Stimulated activated CD8-positive, alpha-beta memory T cell treated with anti-CD3 and anti-CD28 coated beads, Interleukin-2, amount 100 ng/mL, for 48 hours (primary cell): Measurements from ENCODE around the gene TSPOAP1.

Source experiments
- DNase-seq, 2 donors: peaks; one replicate each; pipeline ENCODE4 v3.0.0-alpha.2; 2020; ENCODE audit warnings: low read depth in 2 of 2

TSPOAP1 gene

DNA sequence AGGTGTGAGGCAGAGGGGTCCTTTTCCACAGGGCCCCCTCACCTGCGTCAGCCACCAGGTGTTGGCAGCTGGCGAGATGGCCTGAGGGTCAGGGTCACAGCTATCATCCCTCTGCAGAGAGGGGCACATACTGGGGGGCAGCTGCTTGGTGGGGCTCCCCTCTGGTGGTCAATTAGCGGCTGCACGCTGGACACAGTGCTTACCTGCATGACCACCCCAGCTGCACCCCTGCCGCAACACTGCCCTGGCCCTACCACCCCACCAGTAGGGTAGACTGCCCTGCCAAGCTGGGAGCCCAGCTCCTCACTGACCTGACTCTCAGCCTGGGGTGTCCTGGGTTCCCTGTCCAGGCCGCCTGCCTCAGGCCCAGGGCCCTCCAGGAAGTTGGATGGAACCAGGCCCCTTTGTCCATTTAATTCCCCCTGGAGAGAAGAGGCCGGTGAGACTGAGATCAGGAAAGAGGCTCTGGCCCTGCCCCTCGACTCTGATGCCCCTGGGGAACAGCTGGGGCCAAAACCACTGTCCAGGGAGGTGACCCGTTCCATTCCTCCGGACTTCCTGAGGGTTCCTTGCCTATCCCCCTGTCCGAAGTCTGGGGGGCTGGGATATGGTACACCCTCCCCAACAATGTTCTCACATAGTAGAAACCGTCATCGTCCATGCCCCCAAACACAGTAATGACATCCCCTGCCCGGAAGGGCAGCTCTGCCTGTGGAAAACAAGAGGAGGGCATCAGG lies 23.7 kb downstream of the TSPOAP1 start:
- DNase-seq = no peak

DNA sequence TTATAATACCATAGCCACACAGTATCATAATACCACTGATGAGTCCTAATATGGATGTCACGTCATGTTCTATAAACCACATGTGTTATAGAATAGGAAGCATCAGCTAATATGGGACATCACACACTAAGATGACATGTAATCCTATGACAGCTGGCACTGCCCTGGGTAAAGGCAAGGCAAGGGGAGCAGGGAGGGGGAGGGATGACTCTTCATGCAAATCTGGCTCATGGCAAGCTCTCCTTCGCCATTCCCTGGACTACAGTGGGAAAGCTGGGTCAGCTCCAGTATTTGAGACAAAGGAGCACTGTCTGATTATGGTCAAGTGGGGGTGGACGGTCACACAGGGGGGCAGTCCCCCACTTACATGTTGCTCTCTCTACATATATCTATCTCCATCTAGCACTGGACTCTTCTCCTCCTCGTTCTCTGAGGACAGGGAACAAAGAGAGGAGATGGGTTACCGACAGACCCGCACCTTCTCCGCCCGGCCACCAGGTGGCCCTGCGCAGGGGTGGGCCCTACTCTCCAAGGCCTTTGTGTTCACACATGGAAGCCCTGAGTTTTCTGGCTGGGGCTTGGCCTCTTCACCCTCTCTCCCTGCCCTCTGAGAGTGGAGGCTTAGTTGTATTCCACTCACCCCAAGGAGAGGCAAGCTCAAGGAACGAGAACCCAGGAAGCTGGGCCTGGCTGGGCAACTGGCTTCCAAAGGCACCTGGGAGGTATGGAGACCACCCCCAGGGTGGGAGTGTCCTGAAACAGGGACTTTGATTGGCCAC lies 24.4 kb downstream of the TSPOAP1 start:
- peak; percentile 42 to 54 for DNase-seq

DNA sequence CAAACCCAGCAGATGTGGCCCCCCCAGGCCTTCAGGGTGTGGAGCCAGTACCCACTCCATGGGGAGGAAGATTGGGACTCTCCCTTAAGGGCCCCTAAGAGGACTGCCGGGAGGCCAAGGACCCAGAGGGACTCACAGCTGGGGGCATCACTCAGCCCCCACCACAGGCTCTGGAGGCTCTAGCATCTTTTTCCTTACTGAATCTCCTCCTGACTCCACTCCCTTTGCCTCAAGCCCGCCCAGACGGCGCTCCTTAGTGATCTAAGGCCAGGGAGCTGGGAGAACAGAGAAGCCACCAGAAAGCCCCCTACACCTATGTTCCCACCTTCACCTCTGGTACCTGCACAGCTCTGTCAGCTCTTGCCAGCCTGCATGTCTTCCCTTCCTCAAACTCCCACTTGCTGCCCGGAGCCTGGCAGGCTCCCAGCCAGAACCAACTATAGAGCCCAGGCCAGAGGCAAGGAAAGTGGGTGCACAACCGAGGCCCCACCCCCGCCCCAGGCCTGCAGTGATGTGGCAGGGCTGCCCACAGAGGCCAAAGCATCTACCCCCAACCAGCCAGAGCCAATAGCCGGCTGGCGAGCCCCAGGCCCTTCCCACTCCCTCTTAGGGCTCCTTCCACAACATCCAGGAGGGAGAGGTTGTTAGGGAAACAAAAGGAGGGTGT lies 25.5 kb downstream of the TSPOAP1 start:
- DNase-seq = no peak

DNA sequence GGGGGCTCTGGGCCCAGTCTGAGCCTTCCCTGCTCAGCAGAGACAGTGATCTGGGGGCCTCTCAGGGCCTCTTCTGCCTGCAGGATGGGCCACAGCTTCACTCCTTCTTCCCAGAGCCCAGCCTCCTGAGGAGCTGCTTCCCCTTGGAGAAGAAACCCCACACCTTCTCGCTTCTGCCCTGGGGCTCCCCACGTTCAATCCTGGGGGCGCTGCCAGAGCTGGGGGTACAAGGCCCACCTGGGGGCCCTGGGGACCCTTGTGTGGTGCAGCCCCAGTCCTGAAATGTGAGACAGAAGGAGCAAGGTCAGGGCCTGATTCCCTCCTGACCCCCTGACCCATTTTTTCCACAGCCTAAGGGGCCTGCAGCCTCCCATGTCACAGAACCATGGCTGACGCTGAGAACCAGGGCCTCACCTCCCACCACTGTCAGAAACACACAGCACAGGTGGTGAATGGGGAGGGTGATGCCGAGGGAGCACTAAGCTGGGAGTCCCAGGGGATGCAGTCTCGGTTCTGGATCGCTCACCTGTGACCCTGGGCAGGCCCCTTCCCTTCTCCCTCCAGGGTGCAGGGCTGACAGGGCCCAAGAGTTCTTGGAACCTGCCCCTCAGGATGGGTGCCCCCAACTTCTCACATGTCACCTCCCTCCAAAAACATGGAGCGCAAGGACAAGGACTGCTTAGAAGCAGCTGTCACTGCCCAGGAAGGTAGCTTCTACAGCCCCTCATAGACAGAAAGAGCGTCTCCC lies 26.2 kb downstream of the TSPOAP1 start:
- no peak for DNase-seq

DNA sequence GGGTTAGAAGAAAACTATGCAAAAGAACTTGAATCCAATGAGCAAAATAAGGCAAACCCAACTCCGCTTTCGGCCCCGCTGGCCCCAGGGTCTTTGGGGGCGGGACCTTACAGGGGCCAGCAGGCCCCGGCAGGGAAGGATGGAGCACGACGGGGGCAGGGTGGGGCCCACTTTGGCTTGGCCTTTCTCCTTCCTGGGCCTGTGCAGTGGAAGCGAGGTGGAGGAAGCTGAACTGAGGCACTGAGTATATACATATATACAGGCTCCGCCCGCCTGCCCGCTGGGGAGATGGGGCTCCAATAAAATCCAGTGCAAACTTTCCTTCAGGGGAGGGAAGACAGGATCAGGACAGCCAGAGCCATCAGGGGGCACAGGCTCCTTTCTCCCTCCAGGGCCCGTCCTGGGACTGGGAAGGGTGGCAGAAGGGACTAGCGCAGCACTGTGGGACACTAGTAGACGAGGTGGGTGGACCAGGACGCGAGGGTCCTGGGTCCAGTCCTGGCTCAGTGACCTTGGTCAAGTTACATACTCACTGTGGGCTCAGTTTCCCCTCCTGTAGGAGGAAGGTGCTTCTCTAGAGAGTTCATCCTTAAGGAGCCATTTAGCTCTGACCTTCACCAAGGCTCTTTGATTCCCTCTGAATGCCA lies 27.0 kb downstream of the TSPOAP1 start:
- no peak for DNase-seq

DNA sequence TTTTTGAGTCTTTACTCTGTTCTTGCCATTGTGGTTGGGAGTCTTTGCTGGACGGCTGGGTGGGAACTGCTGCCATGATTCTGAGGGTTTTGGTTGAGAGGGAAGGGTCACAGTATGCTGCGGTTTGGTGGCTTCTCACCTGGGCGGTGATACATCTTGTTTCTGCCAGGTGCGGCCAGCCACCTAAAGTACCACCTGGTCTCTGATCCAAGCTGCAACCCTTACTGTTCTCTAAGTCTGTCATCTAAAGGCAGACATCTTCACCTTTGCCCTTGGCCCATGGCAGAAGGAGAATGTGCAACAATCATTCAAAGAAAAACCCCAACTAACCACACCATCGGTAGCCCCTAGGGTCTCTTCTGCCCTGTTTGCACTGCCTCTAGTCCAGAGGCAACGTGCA lies 28.3 kb downstream of the TSPOAP1 start:
- no peak for DNase-seq

DNA sequence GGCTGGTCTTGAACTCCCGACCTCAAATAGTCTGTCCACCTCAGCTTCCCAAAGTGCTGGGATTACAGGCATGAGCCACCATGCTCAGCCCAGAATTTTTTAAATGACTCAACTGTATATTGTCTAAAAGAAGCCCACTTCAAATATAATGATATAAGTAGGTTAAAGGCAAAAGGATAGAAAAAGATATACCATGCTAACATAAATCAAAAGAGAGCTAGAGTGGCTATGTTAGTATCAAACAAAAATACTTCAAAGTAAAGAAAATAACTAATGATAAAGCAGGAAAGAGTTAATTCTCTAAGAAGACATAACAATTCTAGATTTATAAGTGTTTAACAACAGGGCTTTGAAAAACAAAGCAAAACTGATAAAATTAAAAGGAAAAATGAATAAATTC lies 34.6 kb downstream of the TSPOAP1 start:
- no peak for DNase-seq

DNA sequence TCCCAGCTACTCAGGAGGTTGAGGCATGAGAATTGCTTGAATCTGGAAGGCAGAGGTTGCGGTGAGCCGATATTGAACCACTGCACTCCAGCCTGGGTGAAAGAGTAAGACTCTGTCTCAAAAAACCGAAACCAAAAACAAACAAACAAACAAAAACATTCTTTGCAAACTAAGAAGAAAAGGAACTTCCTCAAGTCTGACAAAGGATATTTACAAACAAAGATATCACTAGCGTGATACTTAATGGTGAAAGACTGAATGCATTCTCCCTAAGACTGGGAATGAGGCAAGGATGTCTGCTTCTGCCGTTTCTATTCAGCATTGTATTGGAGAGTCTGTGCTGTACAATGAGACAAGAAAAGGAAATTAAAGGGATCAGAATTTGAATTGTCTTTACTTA lies 37.3 kb downstream of the TSPOAP1 start:
- DNase-seq = no peak

DNA sequence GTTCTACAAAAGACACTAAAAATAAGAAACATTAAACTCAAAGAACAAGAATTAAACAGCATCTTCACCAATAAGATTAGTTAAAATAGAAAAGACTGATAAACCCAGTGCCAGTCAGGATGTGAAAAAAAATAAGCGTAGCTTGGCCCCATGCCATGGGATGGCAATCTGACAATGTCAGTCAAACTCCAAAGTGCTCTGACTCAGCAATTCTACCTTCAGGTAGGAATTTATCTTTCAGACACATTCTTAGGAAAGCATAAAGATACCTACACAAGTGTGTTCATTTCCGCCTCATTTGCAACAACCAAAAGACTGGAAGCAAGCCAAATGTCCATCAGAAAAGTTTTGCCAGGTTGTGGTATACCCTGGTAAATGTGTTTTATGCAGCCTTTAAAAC lies 38.7 kb downstream of the TSPOAP1 start:
- DNase-seq = no peak

DNA sequence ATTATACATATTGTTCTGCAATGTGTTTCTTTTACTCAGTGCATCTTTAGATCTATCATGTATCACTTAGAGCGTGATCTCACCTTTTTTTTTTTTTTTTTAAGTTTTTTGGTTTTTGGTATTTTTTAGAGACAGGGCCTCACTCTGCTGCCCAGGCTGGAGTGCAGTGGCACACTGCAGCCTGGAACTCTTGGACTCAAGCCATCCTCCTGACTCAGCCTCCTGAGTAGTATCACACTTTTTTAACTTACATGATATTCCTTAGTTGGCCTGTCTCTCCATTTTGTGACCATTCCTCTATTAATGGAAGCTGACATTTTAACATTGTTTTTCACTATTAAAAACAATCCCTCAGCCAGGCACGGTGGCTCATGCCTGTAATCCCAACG lies 43.2 kb downstream of the TSPOAP1 start:
- no peak for DNase-seq

DNA sequence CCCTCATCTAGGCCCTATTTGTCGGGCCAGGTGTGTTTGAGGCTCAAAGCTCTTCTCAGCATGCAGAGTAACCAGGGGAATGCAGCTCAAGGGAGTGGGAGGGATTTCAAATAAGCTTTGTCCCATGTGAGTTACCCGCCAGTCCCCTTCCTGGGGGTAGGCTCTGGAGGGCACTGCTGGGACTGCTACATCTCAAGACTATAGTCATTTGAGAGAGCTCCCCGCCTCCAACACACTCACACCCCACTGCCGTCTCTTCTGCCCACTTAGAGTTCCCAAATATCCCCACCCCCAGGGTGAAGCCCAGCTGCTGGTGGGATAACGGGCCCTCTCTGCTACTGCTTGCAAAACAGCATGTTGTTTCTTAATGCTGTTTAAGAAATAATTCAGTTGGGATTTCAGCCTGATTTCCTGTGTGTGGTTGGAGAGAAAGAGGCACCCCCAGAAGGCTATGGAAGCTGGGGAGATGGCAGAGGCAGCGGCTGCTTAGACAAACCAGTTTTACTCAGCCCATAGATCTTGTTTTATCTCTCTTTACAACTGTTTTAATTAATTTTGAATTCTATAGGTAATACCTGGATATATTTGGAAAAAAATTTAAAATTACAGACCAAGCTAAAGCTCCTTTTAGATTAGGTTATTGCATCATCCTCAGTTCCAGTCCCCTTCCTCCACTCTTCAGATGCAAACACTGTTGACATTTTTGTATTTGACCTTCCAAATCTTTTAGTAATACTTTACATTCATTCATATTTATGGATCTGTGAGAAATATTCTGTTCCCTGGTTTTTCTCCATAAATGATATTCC lies 43.8 kb downstream of the TSPOAP1 start:
- DNase-seq = no peak

DNA sequence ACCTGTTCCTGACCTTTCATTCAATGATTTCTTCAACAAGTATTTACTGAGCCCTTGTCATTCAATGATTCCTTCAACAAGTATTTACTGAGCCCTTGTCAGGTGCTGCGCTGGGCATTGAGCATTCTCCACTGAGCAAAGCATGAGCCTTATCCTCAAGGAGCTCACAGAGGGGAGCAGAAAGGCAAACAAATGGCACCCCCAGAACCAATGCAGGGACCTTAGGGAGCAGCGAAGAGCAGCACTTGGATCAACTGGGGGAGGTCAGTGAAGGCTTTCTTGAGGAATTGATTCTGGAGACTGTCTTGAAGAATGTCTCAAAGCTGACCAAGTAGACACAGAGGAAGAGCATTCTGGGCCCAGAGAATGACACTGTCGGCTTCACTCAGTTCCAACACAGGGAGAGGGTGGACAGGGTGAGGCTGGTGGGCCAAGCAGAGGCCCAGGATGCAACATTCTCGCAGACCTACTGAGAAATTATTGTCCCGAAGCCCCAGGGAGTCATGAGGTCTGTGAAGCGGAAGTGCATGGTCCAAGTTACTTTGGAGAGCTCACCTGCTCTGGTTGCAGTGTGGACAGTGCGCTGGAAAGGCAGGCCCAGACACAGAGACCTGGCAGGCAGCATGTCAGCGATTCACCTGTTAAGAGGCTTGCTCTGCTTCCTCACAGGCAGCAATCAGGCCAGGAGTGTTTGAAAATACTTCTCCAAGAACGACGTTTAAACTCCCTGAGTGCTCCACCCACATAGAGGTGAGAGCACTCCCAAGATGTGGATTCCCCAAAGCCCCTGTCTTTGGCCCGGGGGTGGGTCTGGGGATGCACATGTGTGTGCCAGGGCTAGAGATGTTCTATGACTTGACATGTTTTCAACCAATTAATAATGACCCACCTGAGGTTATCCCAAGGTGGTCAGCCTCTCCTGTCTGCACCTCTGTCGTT lies 44.7 kb downstream of the TSPOAP1 start:
- DNase-seq = no peak

DNA sequence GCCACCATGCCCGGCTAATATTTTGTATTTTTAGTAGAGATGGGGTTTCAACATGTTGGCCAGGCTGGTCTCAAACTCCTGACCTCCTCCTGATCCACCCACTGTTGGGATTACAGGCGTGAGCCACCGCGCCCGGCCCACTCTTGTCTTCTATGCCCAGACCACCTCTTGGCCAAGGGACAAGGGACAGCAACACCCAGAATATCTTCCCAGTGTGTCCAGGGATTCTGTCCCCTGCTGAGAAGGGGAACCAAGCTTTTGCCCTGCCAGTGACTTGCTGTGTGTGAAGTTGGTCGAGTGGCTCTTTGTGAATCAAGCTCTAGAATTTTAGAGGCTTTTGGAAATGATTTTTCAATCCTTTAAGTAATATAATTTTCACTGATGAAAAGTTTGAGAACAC lies 46.2 kb downstream of the TSPOAP1 start:
- DNase-seq = no peak

DNA sequence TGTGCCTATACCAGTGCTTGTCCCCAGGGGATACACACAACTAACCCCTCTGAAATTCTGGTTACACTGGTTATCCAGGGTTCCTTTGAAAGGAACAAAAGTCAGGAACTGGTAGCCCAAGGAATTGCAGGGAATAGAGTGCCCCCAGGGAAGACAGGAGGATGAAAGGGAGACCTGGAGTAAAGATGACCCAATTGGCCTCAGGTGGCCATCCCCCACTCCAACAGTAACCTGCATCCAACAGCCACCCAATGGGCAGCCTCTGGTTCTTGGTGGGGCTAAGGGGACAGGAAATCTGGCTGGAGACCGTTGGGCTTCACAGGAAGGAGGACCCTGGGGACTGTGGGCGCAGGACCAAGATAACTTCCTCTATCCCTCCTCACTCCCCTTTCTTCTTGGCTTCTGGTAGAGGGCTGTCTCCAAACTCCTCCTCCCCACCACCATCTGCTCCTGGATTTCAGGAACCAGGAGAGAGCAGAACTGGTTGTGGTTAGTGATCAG lies 47.0 kb downstream of the TSPOAP1 start:
- no peak for DNase-seq

DNA sequence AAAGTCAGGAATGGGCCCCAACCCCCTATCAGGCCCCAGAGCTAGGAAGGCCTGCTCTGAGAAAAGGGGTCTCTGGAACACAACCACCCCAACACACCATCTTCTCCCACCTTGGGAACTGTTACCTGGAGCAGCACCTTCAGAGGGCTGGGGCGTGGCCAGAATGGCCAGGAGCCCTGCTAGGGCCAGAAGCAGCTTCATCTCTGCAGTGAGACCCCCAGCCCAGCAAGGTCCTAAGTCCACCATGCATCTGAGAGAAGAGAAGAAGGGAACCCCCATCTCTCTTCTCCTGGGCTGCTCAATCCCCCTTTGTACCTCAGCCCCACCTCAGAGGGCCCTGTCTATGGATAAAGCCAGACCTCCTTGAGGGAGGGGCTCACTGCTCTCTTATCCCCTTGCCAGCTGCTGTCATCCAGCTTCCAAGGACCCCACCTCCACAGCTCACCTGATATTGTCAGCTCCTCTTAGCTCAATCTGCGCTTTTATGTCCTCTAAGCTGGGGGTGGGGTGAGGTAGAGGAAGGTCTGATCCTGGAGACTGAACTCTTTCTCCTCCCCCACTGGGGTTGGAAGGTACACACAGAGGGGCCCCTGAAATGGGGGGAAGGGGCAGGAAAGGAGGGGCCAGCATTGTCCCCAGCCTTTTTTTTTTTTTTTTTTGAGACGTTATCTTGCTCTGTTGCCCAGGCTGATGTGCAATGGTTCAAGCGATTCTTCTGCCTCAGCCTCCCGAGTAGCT lies 47.9 kb downstream of the TSPOAP1 start, which contains the start of gene MPO:
MPO (minus strand) TSS at position 456 of the 738 bp plus-strand sequence; CDS start at position 279, 177 bp downstream.
- DNase-seq = no peak

DNA sequence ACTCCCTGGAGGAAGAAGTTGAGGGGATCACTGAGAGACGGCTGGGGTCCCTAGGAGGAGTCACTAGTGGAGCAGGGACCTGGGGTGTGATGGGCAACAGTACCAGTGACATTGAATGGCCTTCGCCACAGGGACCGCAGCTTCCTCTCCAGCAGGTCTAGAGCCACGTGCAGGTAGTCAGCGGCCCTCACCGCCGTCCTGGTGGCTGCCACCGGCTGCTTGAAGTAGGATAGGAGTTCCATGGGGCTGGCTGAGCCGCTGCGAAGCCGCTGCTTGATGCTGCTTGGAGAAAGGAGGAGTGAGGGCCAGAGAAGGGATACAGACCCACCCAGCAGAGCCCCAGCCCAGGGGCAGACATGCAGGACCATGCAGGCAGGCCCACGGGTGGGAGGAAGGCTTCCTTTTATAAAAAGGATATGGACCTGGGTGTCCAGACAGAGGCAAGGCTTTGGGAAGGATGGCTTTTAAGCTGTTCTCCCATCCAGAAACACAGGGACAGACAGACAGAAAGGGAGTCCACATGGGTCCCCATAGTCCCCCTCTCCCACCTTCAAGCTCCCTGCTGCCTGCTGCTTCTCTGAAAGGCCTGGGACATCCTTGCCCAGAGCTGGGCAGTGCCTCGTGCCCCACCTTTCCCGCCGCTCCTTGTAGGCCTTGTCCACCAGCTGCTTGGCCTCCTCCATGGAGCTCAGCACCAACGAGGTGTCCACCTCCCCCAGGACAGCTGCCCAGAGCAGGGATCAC lies 48.7 kb downstream of the TSPOAP1 start:
- DNase-seq = no peak

DNA sequence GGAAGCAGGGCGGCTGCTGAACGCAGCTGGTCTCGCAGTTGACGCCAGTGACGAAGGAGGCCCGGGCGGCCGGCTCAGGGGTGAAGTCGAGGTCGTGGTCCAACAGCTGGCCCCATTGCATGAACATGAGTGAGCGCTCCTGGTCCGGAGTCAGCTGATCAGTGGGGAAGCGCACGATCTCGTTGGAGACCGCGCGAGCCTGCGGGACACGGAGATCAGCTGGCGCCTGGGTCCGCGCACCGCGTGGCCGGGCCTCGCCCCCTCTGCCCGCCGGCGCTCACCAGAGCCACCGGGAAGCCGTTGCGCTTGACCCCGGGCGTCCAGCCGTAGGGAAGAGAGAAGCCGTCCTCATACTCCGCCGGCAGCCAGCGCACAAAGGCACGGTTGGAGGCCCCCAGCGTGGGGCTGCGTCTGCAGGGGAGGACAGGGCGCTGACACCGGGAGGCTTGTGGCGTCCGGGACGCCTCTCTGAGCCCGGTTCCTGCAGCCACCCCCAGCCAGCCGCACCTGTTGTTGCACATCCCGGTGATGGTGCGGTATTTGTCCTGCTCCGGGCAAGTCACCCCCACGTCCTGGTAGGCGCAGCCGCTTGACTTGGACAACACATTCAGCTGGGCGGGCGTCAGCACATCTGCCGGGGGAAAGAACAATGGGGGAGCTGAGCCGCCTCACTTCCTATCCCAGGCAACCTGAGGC lies 49.4 kb downstream of the TSPOAP1 start:
- DNase-seq = no peak
